ENCODE measurements around the gene HMX1. TPM values are rescaled to one million over a fixed set of nuclear protein-coding genes. Genes with fewer than 3 reads are reported as not detected.

The HMX1 gene
- total RNA-seq, 1 experiment from 2014 or later, result 0.20 TPM

DNA sequence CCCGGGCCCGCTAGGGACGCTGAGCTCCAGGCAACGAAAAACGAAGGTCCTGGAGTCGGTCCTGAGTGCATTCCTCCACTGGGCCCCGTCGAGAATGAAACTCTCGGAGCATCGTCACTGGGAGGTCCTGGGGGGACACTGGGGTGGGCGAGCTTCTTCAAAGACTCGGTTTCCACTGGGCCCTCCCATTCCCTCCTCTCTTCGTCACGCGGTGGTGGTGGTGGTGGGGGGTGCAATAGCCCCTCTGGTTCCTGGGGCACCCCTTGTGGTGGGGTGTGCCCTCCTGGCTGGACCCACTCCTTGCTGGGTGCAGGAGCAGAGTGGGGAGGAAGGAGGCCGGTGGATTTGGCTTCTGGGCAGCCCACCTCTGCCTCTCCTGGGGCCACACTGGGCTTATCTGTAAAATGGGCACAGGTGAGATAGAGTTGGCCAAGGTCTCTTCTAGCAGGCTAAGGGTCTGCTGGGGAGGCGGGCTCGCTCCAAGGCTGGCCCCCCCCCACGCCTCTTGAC is 12.9 kb downstream of the HMX1 start:
- intact Hi-C loops (cut with micrococcal nuclease; ENCODE audit: unreplicated experiment), result no loop called here
- ChIA-PET POLR2A (no interaction called here), CTCF (no interaction called here)
- Mint-ChIP-seq H3K27ac (ENCODE audit: unreplicated experiment) (no peak overlapping the region), H3K9me3 (ENCODE audit: unreplicated experiment) (no peaks in the 10 kb centered on the region), H3K4me3 (ENCODE audit: unreplicated experiment) (no peak overlapping the region), H3K27me3 (ENCODE audit: insufficient read depth, unreplicated experiment) (peaks cover 17% of the 10 kb centered on the region), H3K4me1 (ENCODE audit: low read depth, unreplicated experiment) (no peaks in the 10 kb centered on the region), H3K36me3 (ENCODE audit: insufficient read depth, unreplicated experiment) (no peaks in the 10 kb centered on the region)
- H3K4me3 ChIP-seq (ENCODE audit: low read depth, low read length), result no peak overlapping the region
- no peaks in the 10 kb centered on the region for H3K9me3 ChIP-seq
- H3K27me3 ChIP-seq (replicated peaks; ENCODE audit: control insufficient read depth, insufficient read depth, low read length), result no peaks in the 10 kb centered on the region
- no peak for DNase-seq
- no TSS peak for BruUV-seq (replicated peaks)
- H3K4me1 ChIP-seq, result no peaks in the 10 kb centered on the region
- TF ChIP-seq, protein P1, sequence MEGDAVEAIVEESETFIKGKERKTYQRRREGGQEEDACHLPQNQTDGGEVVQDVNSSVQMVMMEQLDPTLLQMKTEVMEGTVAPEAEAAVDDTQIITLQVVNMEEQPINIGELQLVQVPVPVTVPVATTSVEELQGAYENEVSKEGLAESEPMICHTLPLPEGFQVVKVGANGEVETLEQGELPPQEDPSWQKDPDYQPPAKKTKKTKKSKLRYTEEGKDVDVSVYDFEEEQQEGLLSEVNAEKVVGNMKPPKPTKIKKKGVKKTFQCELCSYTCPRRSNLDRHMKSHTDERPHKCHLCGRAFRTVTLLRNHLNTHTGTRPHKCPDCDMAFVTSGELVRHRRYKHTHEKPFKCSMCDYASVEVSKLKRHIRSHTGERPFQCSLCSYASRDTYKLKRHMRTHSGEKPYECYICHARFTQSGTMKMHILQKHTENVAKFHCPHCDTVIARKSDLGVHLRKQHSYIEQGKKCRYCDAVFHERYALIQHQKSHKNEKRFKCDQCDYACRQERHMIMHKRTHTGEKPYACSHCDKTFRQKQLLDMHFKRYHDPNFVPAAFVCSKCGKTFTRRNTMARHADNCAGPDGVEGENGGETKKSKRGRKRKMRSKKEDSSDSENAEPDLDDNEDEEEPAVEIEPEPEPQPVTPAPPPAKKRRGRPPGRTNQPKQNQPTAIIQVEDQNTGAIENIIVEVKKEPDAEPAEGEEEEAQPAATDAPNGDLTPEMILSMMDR (IDR thresholded peaks at IDR 0.05; ENCODE audit: insufficient read depth in 1 of 2, low read depth in 1 of 2, low read length in 1 of 2, severe bottlenecking in 1 of 2, unreplicated experiment in 1 of 2), result no peak
- no peaks in the 10 kb centered on the region for H3K36me3 ChIP-seq (ENCODE audit: control insufficient read depth, insufficient read depth, low read length)

DNA sequence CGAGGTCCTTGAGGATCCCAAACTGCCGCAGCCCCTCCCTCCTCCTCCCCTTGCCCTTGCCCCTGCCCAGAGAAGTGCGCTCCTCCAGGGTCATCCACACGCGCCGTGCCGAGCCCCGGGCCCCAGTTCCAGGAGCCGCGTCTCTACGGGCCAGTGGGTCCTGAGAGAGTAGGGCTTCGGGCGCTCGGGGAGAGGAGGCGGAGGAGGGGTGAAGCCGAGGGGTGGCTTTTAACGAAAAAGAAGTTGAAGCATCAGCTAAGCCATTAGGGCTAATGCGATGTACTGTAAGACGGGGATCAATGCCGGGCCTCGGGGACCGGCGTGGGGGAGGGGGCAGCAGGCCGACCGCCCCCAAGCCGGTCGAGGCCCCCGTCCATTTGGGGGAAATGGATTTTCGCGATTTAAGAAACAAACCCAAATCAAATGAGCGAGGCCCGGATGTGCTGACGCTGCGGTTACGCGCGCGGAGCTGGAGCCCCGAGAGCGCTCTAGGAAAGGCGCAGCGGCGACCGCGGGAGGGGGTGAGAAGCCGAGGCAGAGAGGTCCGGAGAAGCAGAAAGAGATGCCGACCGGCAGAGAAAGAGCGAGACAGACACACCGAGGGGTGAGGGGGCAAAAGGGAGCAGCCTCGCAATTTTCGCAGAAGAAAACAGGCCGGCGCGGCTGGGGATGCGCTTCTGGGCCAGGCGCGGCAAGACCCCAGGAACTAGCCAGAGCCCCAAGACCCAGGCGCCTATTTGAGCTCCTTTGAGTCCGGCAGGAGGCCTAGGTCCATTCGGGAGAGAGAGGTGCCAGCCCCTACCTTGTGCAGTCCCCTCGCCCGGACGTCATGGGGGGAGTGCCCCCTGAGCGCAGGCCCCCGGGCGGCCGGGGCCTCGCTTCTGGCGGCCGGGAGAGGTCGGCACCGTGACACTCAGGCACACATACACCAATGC is 13.6 kb downstream of the HMX1 start:
- Mint-ChIP-seq H3K27me3 (ENCODE audit: insufficient read depth, unreplicated experiment) (peaks cover 17% of the 10 kb centered on the region), H3K4me1 (ENCODE audit: low read depth, unreplicated experiment) (no peaks in the 10 kb centered on the region), H3K4me3 (ENCODE audit: unreplicated experiment) (no peak overlapping the region), H3K27ac (ENCODE audit: unreplicated experiment) (no peak overlapping the region), H3K36me3 (ENCODE audit: insufficient read depth, unreplicated experiment) (no peaks in the 10 kb centered on the region), H3K9me3 (ENCODE audit: unreplicated experiment) (no peaks in the 10 kb centered on the region)
- no TSS peak for BruUV-seq (replicated peaks)
- Histone ChIP-seq H3K4me3 (ENCODE audit: low read depth, low read length) (no peak overlapping the region), H3K4me1 (no peaks in the 10 kb centered on the region), H3K36me3 (ENCODE audit: control insufficient read depth, insufficient read depth, low read length) (no peaks in the 10 kb centered on the region), H3K27me3 (replicated peaks; ENCODE audit: control insufficient read depth, insufficient read depth, low read length) (no peaks in the 10 kb centered on the region), H3K9me3 (no peaks in the 10 kb centered on the region)
- intact Hi-C loops (cut with micrococcal nuclease; ENCODE audit: unreplicated experiment), result no loop called here
- DNase-seq, result no peak
- ChIA-PET CTCF (no interaction called here), POLR2A (no interaction called here)
- TF ChIP-seq, protein P1 (IDR thresholded peaks at IDR 0.05; ENCODE audit: insufficient read depth in 1 of 2, low read depth in 1 of 2, low read length in 1 of 2, severe bottlenecking in 1 of 2, unreplicated experiment in 1 of 2), result no peak

DNA sequence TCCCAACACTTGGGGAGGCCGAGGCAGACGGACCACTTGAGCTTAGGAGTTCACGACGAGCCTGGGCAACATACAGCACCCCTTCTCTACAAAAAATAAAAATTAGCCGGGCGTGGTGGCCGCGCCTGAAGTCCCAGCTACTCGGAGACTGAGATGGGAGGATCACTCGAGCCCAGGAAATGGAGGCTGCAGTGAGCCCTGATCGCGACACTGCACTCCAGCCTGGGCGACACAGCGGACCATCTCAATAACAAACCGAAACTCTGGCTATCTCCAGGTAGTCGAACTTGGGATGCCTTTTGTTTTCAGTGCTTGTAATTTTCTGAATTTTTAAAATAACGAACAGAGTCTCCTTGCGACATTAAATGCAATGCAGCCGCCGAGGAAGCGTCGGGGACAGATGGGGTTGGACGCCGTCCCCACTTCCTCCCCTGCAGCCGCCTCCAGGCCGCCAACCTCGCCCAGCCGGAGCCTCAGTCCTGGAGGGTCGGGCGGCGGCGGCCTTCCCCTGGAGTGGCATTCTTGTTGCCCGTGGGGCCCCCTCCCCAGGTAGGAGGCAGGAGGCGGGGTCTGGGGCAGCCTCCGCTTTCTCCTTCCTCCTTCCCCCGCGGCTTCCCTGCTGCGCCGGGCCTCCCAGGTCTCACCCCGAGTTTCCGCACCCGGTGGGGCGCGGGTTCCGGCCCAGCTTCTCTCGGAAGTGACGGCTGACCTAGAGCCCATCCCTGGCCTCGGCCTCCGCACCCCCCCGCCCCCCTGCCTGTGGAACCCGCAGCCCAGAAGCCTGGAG is 14.6 kb downstream of the HMX1 start:
- intact Hi-C loops (cut with micrococcal nuclease; ENCODE audit: unreplicated experiment), result no loop called here
- no peak overlapping the region for H3K4me3 Mint-ChIP-seq (ENCODE audit: unreplicated experiment)
- Histone ChIP-seq H3K9me3 (no peaks in the 10 kb centered on the region), H3K27me3 (replicated peaks; ENCODE audit: control insufficient read depth, insufficient read depth, low read length) (no peaks in the 10 kb centered on the region), H3K4me1 (no peaks in the 10 kb centered on the region), H3K36me3 (ENCODE audit: control insufficient read depth, insufficient read depth, low read length) (no peaks in the 10 kb centered on the region), H3K4me3 (ENCODE audit: low read depth, low read length) (no peak overlapping the region)
- TF ChIP-seq, protein P1 (IDR thresholded peaks at IDR 0.05; ENCODE audit: insufficient read depth in 1 of 2, low read depth in 1 of 2, low read length in 1 of 2, severe bottlenecking in 1 of 2, unreplicated experiment in 1 of 2), result no peak
- H3K9me3 Mint-ChIP-seq (ENCODE audit: unreplicated experiment), result no peaks in the 10 kb centered on the region
- no peak for DNase-seq
- no peaks in the 10 kb centered on the region for H3K36me3 Mint-ChIP-seq (ENCODE audit: insufficient read depth, unreplicated experiment)
- POLR2A ChIA-PET, result no interaction called here
- H3K27me3 Mint-ChIP-seq (ENCODE audit: insufficient read depth, unreplicated experiment), result peaks cover 14% of the 10 kb centered on the region
- no peak overlapping the region for H3K27ac Mint-ChIP-seq (ENCODE audit: unreplicated experiment)
- BruUV-seq (replicated peaks), result no TSS peak
- no peaks in the 10 kb centered on the region for H3K4me1 Mint-ChIP-seq (ENCODE audit: low read depth, unreplicated experiment)
- CTCF ChIA-PET, result no interaction called here

All from Caco-2 (cell line).